NCI-H2227 treated with DMSO at 0.1 percent for 48 hours (cell line): ENCODE data around the gene SAMD3.
"Not testable (repeated sequence)": the region's sequence is repeated elsewhere in the genome, so short reads cannot be mapped to it uniquely, and the experiment has no call there.

Source experiments
- DNase-seq: peaks from one replicate; lab custom pipeline; 2025; lab: John Stamatoyannopoulos, UW

SAMD3 gene, protein sequence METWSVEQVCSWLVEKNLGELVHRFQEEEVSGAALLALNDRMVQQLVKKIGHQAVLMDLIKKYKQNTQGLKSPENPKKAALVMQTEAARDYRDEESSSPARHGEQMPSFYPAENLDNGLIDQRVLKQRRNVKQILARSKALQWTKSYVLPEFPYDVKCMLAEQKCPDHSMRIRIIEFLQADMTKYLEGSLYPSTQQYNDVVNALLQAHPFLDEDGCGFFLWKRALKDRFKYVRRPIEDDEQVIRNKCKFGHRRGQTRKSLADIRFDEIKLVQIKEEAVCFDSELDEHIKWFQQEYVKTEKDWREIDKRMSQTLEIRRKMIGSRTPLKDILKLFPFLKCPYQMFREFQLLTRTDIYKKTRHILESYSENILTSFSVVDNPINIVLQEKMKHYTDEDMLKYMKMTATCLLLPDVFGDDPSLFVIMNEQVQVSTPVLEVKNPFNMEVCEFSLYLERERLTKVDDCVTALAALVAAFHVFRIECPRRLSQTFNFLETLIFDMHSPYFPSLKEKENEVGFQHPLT

DNA sequence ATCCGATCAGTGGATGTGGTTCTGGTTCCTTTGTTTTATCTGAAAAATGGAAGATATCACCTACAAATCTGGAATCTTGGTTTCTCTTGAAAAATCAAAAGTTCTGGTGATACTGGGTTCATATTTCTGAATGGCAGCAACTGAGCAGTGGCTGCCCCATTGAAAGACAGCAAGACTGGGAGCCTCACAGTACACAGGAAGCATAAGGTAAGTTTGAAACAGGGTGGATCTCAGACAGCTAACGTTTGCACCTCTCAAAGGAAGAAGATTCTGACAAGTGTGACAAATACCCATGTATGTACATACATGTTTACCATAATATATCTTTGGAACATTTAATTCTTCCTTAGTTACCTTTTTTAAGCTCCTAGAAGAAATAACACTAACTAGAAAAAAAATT is at the start of gene SAMD3:
Gene SAMD3 (minus strand): TSS at position 177 of the 400 bp plus-strand sequence. CDS start 7,678 bp downstream, outside the sequence.
- DNase-seq: no peak

GRCh38 chr6:130269969-130270635 is 47.4 kb upstream of the SAMD3 start:
- no peak for DNase-seq

DNA sequence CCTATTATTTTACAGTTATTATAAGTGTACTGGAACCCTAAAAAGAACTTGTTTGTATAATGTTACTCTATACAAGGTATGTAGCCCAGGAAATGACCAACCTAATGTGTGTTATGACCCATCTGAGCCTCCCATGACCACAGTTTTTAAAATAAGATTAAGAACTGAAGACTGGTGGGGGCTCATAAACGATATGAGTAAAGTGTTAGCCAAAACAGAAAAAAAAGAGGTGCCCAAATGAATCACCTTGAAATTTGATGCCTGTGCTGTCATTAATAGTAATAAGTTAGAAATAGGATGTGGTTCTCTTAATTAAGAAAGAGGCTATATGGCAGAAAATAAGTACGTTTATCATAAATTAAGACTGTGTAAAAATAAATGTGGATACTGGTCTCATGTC is 42.8 kb upstream of the SAMD3 start:
- not testable (repeated sequence) for DNase-seq

DNA sequence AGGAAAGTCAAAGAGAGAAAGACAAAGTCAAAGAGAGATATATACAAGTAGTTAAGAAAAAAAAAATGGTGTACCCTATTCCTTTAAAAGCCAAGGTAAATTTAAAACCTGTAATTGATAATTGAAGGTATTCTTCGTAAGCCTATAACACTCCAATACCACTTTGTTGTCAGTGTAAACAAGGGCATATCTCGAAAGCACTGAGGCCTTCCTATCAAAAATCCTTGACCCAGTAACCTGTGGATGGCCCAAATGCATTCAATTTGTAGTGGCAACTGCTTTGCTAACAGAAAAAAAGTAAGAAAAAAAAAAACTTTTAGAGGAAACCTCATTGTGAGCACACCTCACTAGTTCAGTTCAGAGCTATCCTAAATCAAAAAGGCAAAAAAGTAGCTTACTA is 39.3 kb upstream of the SAMD3 start:
- DNase-seq: no peak

DNA sequence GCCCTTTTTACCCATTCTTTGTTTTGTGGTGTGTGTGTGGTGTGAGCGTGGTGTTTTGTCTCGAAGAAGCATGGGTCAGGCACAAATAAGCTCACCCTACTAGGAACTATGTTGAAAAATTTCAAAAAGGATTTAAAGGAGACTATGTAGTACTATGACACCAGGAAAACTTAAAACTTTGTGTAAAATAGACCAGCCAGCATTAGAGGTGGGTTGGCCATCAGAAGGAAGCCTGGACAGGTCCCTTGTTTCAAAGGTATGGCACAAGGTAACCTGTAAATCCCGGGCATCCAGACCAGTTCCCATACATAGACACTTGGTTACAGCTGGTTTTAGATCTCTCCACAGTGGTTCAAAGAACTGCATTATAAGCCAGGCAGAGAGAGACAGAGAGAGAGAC is 38.8 kb upstream of the SAMD3 start:
- DNase-seq: not testable (repeated sequence)

- not testable (repeated sequence) for DNase-seq
Observed at GRCh38 chr6:130260614-130261241, 38.0 kb upstream of the SAMD3 start.

DNA sequence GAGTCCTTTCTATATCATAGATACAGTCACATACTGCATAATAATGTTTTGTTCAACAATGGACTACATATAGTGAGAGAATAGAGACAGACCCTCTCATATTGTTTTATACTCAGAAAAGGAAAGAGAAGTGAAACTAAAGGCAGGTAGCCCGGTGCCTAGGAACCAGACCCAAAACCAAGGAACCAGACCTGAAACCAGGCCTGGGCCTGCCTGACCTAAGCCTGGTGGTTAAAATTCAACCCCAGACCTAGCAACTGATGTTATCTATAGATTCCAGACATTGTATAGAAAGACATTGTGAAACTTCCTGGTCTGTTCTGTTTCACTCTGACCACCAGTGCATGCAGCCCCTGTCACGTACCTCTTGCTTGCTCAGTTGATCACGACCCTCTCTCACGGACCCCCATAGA is 37.3 kb upstream of the SAMD3 start:
- DNase-seq: not testable (repeated sequence)

GRCh38 chr6:130259557-130259956 is 36.8 kb upstream of the SAMD3 start:
- DNase-seq: no peak

DNA sequence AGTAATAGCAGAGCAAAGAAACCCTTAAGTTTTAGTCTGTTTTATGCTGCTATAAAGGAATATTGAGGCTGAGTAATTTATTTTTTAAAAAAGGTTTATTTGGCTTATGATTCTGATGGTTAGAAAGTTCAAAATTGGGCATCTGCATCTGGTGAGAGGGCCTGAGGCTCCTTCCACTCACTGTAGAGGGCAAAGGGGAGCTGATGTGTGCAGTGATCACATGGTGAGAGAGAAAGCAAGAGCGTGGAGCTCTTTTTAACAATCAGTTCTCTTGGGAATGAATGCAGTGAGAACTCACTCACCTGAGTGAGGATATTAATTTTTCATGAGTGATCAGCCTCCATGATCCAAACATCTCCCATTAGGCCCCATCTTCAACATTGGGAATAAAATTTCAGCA is 36.4 kb upstream of the SAMD3 start:
- DNase-seq: no peak

- DNase-seq: no peak
Observed at GRCh38 chr6:130252527-130253237, 29.9 kb upstream of the SAMD3 start.

- no peak for DNase-seq
Observed at GRCh38 chr6:130245267-130245666, 22.5 kb upstream of the SAMD3 start.

- no peak for DNase-seq
Observed at GRCh38 chr6:130244728-130245127, 22.0 kb upstream of the SAMD3 start.

- DNase-seq: no peak
Observed at GRCh38 chr6:130240232-130240631, 17.5 kb upstream of the SAMD3 start.

- no peak for DNase-seq
Observed at GRCh38 chr6:130239755-130240154, 17.0 kb upstream of the SAMD3 start.

GRCh38 chr6:130233330-130233729 is 10.6 kb upstream of the SAMD3 start:
- no peak for DNase-seq

- DNase-seq: not testable (repeated sequence)
Observed at GRCh38 chr6:130230531-130230930, 7.8 kb upstream of the SAMD3 start.

DNA sequence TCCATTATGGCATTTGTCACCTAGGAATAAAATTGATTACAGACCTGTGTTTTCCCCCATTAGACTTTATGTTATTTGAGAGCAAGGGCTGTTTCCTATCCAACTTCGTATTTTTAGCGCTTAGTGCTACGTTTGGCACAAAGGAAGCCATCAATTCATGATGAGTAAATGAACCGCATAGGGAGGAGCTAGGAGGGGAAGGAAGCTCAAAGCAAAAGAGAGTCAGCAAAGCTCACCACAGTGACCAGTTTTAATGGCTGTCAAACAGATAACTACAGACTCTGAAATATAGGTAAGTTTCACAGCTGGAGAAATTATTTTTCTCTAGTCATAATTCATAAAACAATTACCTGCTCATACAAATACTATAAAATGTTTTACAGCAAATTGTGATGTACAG is 6.9 kb upstream of the SAMD3 start:
- DNase-seq: no peak

DNA sequence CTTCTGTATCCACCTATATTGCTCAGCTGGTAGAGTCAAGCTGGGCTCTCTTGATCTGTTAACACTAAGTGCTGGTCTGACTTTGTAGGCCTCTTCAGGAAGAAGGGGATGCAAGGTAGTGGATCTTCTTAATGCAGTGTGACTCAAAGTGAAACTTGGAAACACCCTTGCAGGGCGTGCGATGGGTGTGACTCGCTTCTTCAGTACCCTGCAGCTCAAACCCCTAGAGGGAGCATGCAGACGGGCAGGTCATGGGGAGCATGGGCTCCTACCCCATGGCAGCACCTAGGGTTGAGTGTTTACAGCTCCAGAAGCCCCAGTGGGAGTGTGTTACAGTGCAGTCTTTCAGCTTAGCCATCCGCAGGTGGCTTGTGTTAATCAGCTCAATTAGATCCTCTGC is 757 bp upstream of the SAMD3 start:
- no peak for DNase-seq

- DNase-seq: no peak
Observed at GRCh38 chr6:130218134-130218533, 4.6 kb downstream of the SAMD3 start.

- DNase-seq: no peak
Observed at GRCh38 chr6:130216620-130217019, 6.1 kb downstream of the SAMD3 start.

- no peak for DNase-seq
Observed at GRCh38 chr6:130215526-130215925, 7.2 kb downstream of the SAMD3 start.
